ENCODE data around the gene UNC13B.

GRCh38 chr9:35135988-35136387, 25.8 kb upstream of the UNC13B start:
- TF ChIP-seq CTCF (IDR thresholded peaks at IDR 0.05) (no peak), POLR2A (IDR thresholded peaks at IDR 0.05) (no peak), EP300 (IDR thresholded peaks at IDR 0.05) (no peak), POLR2AphosphoS5 (IDR thresholded peaks at IDR 0.05) (no peak)

Measured in sigmoid colon (tissue), 4 donors.